K562 (cell line): Measurements from ENCODE around the gene LCLAT1. TPM values are rescaled to one million over a fixed set of nuclear protein-coding genes. Genes with fewer than 3 reads are reported as not detected.

ENCODE experiments used
- ATAC-seq: fragments of 200-7000 bp; cut with Tn5 transposase; 3 replicates; pipeline ENCODE4 v1.9.1; 2020; ENCODE audit warnings: moderate library complexity
- BruUV-seq: library from RNA; stranded (reverse); fragments of 400-500 nt; replicated peaks from 2 replicates; lab custom pipeline; 2021; lab: Mats Ljungman, UMichigan
- CTCF ChIA-PET: fragments of 300-600 bp; formaldehyde crosslinking; extraction: SDS; loops from one replicate; lab custom pipeline; 2021; ENCODE audit warnings: low intra/inter-chr PET ratio; lab: Yijun Ruan, JAX
- POLR2A ChIA-PET: fragments of 300-600, 350-650 bp; sonication (Branson Sonifier 250); formaldehyde crosslinking; extraction: SDS; loops from one replicate; lab custom pipeline; 2021; ENCODE audit warnings: antibody characterized with exemption, inconsistent platforms; lab: Yijun Ruan, JAX
- DNase-seq, 4 experiments: peaks; one replicate each; pipeline versions ENCODE4 v3.0.0 to v3.0.0-alpha.2; 2011 to 2018; ENCODE audit warnings: low spot score in 3 of 4, mixed read lengths in 3 of 4; ENCODE audit errors: extremely low read depth in 1 of 4
- FAIRE-seq: peaks from 2 replicates; lab custom pipeline; 2011; peaks lifted over from hg19 to GRCh38; lab: Jason Lieb, UNC
- H2AFZ ChIP-seq: 2 replicates; pipeline ENCODE4 v1.6.0; 2011; ENCODE audit warnings: low read depth, low read length, control low read depth, inconsistent platforms
- H3K27ac ChIP-seq: fragments of 200-600 bp; 3 replicates; pipeline ENCODE4 v1.8.0; 2011; ENCODE audit warnings: low read depth, mild to moderate bottlenecking, control low read depth, inconsistent platforms, low read length, moderate library complexity, mixed read lengths; ENCODE audit errors: extremely low read depth
- H3K27me3 ChIP-seq, 2 experiments: fragments of 300-600 bp in 1 of 2; 2 replicates in 1 of 2; 3 replicates in 1 of 2; pipeline versions ENCODE4 v1.6.0 to v1.8.0; 2011; ENCODE audit warnings: inconsistent platforms in 2 of 2, low read length in 2 of 2, mild to moderate bottlenecking in 1 of 2, mixed read lengths in 1 of 2, moderate library complexity in 1 of 2; ENCODE audit not compliant: control insufficient read depth in 2 of 2, insufficient read depth in 2 of 2
- H3K36me3 ChIP-seq: fragments of 300-600 bp; 3 replicates; pipeline ENCODE4 v1.8.0; 2011; ENCODE audit warnings: mild to moderate bottlenecking, low read length, inconsistent platforms; ENCODE audit not compliant: control insufficient read depth, insufficient read depth
- H3K4me1 ChIP-seq, 2 experiments: fragments of 200-600 bp in 1 of 2; replicated peaks in 1 of 2; 2 replicates in 1 of 2; 3 replicates in 1 of 2; pipeline versions ENCODE4 v1.5.1 to v1.8.0; 2011; ENCODE audit warnings: inconsistent platforms in 2 of 2, low read length in 2 of 2, mild to moderate bottlenecking in 1 of 2, mixed read lengths in 1 of 2, moderate library complexity in 1 of 2; ENCODE audit not compliant: control insufficient read depth in 2 of 2, insufficient read depth in 2 of 2
- H3K4me2 ChIP-seq: 2 replicates; pipeline ENCODE4 v1.6.1; 2011; ENCODE audit warnings: low read length, control low read depth, inconsistent platforms, mixed read lengths; ENCODE audit not compliant: insufficient read depth
- H3K4me3 ChIP-seq: fragments of 200-600 bp; sonication (generic), shearing (Covaris generic); 2 replicates; pipeline ENCODE4 v1.5.1; 2016; ENCODE audit warnings: control low read depth, inconsistent platforms
- H3K79me2 ChIP-seq: fragments of 200-600 bp; 3 replicates; pipeline ENCODE4 v1.8.0; 2011; ENCODE audit warnings: low read length, inconsistent platforms; ENCODE audit not compliant: control insufficient read depth, insufficient read depth
- H3K9ac ChIP-seq, 2 experiments: 2 replicates each; pipeline versions ENCODE4 v1.6.0 to v1.6.1; 2011; ENCODE audit warnings: low read depth in 2 of 2, low read length in 2 of 2, control low read depth in 1 of 2, inconsistent platforms in 1 of 2, mild to moderate bottlenecking in 1 of 2, mixed read lengths in 1 of 2; ENCODE audit not compliant: insufficient read depth in 1 of 2
- H3K9me1 ChIP-seq: one replicate; pipeline ENCODE4 v1.6.0; 2011; ENCODE audit warnings: inconsistent platforms, mild to moderate bottlenecking, low read length, moderate library complexity; ENCODE audit not compliant: control insufficient read depth, insufficient read depth
- H3K9me3 ChIP-seq: replicated peaks from 2 replicates; pipeline ENCODE4 v1.5.1; 2011; ENCODE audit warnings: low read depth, low read length, inconsistent platforms; ENCODE audit not compliant: control insufficient read depth, insufficient read depth
- H4K20me1 ChIP-seq: replicated peaks from 2 replicates; pipeline ENCODE4 v1.6.1; 2011; ENCODE audit warnings: low read length, inconsistent platforms, mixed read lengths; ENCODE audit not compliant: control insufficient read depth, insufficient read depth
- CTBP1 ChIP-seq: fragments of 450-650 bp; IDR thresholded peaks from 2 replicates; pipeline ENCODE4 v1.6.1; 2016; ENCODE audit warnings: borderline replicate concordance
- FOXA3 ChIP-seq, 2 experiments: fragments of 450-650 bp in 1 of 2; sonication (generic) in 1 of 2; formaldehyde crosslinking; IDR thresholded peaks in 1 of 2; conservative IDR thresholded peaks in 1 of 2; 2 replicates each; pipeline versions ENCODE4 v1.4.0 to v1.8.0; 2020 to 2022; ENCODE audit warnings: mild to moderate bottlenecking in 2 of 2, missing genetic modification reagents in 1 of 2
- HDAC8 ChIP-seq: fragments of 450-650 bp; IDR thresholded peaks from 2 replicates; pipeline ENCODE4 v1.6.1; 2016; ENCODE audit warnings: mild to moderate bottlenecking, missing genetic modification characterization, moderate library complexity, missing compliant biosample characterization
- KDM1A ChIP-seq, 2 experiments: fragments of 450-650 bp; IDR thresholded peaks; 2 replicates each; pipeline ENCODE4 v1.6.1; 2016; ENCODE audit warnings: mild to moderate bottlenecking in 2 of 2
- KDM5B ChIP-seq: fragments of 200-600 bp; sonication (generic); IDR thresholded peaks from 2 replicates; pipeline ENCODE4 v1.6.1; 2012; ENCODE audit warnings: low read depth, mild to moderate bottlenecking, moderate library complexity, low read length, control low read depth, inconsistent platforms; ENCODE audit not compliant: insufficient replicate concordance
- RBBP5 ChIP-seq: fragments of 200-600 bp; sonication (generic); IDR thresholded peaks from 2 replicates; pipeline ENCODE4 v1.6.1; 2012; ENCODE audit warnings: borderline replicate concordance, mild to moderate bottlenecking, low read length, control low read depth, inconsistent platforms; ENCODE audit not compliant: insufficient read depth, poor library complexity, severe bottlenecking
- RCOR1 ChIP-seq, 2 experiments: IDR thresholded peaks; 2 replicates each; pipeline ENCODE4 v1.6.1; 2012; ENCODE audit warnings: low read depth in 2 of 2, low read length in 2 of 2, borderline replicate concordance in 1 of 2, improper control_type of control experiment in 1 of 2
- RFX1 ChIP-seq: fragments of 450-650 bp; IDR thresholded peaks from 2 replicates; pipeline ENCODE4 v1.6.1; 2016; ENCODE audit warnings: mild to moderate bottlenecking, moderate library complexity
- ZEB2 ChIP-seq: fragments of 450-650 bp; IDR thresholded peaks from 2 replicates; pipeline ENCODE4 v1.6.1; 2016
- whole genome bisulfite sequencing: fragments of 100-300 bp; shearing (Covaris generic); methylation state at CpG from one replicate; pipeline ENCODE4 v1.1.6; 2016; ENCODE audit warnings: low coverage, mixed read lengths; ENCODE audit not compliant: insufficient coverage; ENCODE audit errors: missing lambda C conversion rate; 5-methylcytosine and 5-hydroxymethylcytosine counted together
- in situ Hi-C: fragments of 300-500 bp; cut with MboI; formaldehyde crosslinking; loops from 4 replicates; pipeline ENCODE4 v1.15.0; 2018; ENCODE audit warnings: inconsistent platforms, mixed read lengths
- intact Hi-C: fragments of 100-400 bp; cut with micrococcal nuclease; formaldehyde crosslinking; loops from 2 replicates; pipeline ENCODE4 v1.14.2; 2022
- polyA plus RNA-seq, 8 experiments: library from polyadenylated mRNA; depleted of rRNA in 4 of 8; stranded (reverse) in 5 of 8; unstranded in 3 of 8; fragments of >200 nt; fragmentation: Nextera tagmentation in 2 of 8; fragmentation: Illumina TruSeq in 1 of 8; extraction: Ambion mirVana in 2 of 8; extraction: Trizol in 1 of 8; gene quantifications; 2 replicates each; pipeline versions ENCODE4 v1.2.1 to v1.2.3, GENCODE V29; 2011 to 2014; ENCODE audit warnings: inconsistent platforms in 1 of 8, missing spikeins in 1 of 8
- total RNA-seq, 7 experiments: library from RNA; depleted of rRNA in 6 of 7; stranded (reverse); fragments of >200 nt in 6 of 7; fragmentation: Illumina TruSeq in 2 of 7; extraction: Trizol in 2 of 7; gene quantifications; 2 replicates each; pipeline versions ENCODE4 v1.2.1 to v1.2.3, GENCODE V29; 2011 to 2021; ENCODE audit warnings: low replicate concordance in 1 of 7
- TF ChIP-seq, protein P1 (sequence below), 2 experiments: fragments of 450-650 bp in 1 of 2; sonication (generic) in 1 of 2; formaldehyde crosslinking in 1 of 2; IDR thresholded peaks in 1 of 2; conservative IDR thresholded peaks in 1 of 2; 2 replicates each; pipeline versions ENCODE4 v1.6.1 to v1.8.1; 2016 to 2023; ENCODE audit warnings: mild to moderate bottlenecking in 2 of 2, moderate library complexity in 2 of 2, inconsistent platforms in 1 of 2, missing genetic modification reagents in 1 of 2

LCLAT1 gene
- total and polyA plus RNA-seq, 9 of the 15 experiments (the other 6 are each of a cell fraction or from before 2014, with no cell fraction given), result 8.9 to 63.3 (median 25.4) TPM

DNA sequence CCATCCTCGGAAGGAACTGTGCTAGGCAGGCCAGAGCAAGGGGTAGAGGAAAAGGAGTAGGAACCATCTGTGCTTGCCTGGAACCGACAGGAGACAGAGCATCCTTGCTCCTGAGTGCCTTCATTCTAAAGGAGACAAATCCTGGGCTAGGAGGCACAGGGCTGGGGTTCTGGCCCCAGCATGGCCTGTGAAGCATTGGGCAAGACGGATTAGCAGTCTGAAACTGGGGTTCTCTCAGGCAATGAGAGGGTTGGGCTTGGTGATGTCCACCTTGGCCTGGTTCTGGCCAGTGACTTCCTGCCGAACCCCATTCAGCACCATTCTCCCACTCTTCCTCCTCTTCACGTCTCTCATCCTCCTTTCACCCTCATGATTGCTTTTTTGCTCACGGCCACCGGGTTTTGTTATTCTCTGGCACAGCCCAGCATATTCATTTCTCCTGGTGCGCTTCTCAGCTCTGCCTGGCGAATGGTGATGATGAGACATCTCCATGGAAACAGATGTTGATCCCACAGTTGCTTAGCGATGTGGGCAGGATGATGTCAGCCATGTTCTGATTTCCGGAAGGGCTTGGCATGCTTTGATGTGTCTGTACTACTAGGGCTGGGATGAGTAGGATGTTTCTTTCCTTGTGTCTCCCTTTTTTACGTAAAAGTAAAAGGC is 232.5 kb downstream of the LCLAT1 start:
- POLR2A ChIA-PET, result no interaction called here
- CTCF ChIA-PET, result no interaction called here
- FAIRE-seq (no peak), ATAC-seq (peak; percentile 50; the same call in 1 of the 3 replicates), DNase-seq (no peak)
- in situ Hi-C loops (no loop called here), intact Hi-C loops (no loop called here)
- H3K27ac ChIP-seq, result no peak overlapping the region
- no peak overlapping the region for H3K4me3 ChIP-seq
- H4K20me1 ChIP-seq, result no peaks in the 10 kb centered on the region
- 0% methylated on average over 12 of the region's 12 CpGs for WGBS
- TF ChIP-seq RFX1, result peak; percentile 81
- no peak for TF ChIP-seq ZEB2
- TF ChIP-seq KDM1A (IDR thresholded peaks at IDR 0.05), result 0 out of 4 replicates have a peak, but pooled peaks have one; percentile 11 to 14
- TF ChIP-seq HDAC8, result no peak
- TF ChIP-seq KDM5B, result no peak
- TF ChIP-seq CTBP1, result peak; percentile 43; the same call in 1 of the 2 replicates
- TF ChIP-seq FOXA3 (CRISPR knock-in tag; conservative IDR thresholded peaks at IDR 0.05 in 1 of 2, IDR thresholded peaks at IDR 0.05 in 1 of 2), result no peak
- no peak for TF ChIP-seq RBBP5
- TF ChIP-seq, protein P1, sequence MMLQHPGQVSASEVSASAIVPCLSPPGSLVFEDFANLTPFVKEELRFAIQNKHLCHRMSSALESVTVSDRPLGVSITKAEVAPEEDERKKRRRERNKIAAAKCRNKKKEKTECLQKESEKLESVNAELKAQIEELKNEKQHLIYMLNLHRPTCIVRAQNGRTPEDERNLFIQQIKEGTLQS (IDR thresholded peaks at IDR 0.05), result peak; percentile 51
- TF ChIP-seq, protein P1 (CRISPR knock-in tag; conservative IDR thresholded peaks at IDR 0.05), result no peak
- peak in 1 of 2 experiments; percentile 79; a peak in 1 of 4 replicates for TF ChIP-seq RCOR1 (IDR thresholded peaks at IDR 0.05; ENCODE audit: borderline replicate concordance in 1 of 2, low read depth in 2 of 2, low read length in 2 of 2)
- TF ChIP-seq, all 486 proteins: peak for 5
- no peaks in the 10 kb centered on the region for H3K9me1 ChIP-seq
- no peak overlapping the region for H2AFZ ChIP-seq
- H3K4me2 ChIP-seq, result no peak overlapping the region
- H3K27me3 ChIP-seq, result peaks cover 14 to 52% of the 10 kb centered on the region in 2 experiments; a peak in 4 of 5 replicates
- no peak overlapping the region for H3K9ac ChIP-seq
- H3K4me1 ChIP-seq, result peaks cover 0 to 2% of the 10 kb centered on the region in 2 experiments; a peak in 1 of 5 replicates
- H3K36me3 ChIP-seq, result no peaks in the 10 kb centered on the region
- H3K79me2 ChIP-seq, result no peaks in the 10 kb centered on the region
- no peaks in the 10 kb centered on the region for H3K9me3 ChIP-seq
- no TSS peak for BruUV-seq
